ENCODE results near the gene FUT1. TPM values are rescaled to one million over a fixed set of nuclear protein-coding genes. Genes with fewer than 3 reads are reported as not detected.

The FUT1 gene
- total RNA-seq, 1 donor from 2014 or later: 5.7 TPM

DNA sequence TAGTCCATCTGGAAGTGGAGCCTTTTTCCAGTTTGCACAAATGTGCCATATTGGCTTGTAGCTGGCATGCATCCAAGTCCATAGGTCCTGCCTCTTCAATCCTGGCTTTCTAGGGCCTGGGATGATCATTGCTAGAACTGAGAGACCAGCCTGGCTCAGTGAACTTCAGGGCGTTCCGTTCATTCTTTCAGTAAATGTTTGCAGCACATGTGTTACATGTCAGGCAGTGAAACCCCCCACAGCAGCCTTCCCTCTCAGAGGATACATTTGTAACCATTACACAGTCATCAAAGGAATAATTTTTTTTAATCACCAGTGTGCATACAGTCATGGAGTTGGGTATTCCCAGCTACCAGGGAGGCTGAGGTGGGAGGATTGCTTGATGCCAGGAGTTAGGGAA is 47.0 kb downstream of the FUT1 start:
- Mint-ChIP-seq H3K9me3 (ENCODE audit: unreplicated experiment) (no peaks in the 10 kb centered on the region), H3K27ac (ENCODE audit: unreplicated experiment) (no peak overlapping the region), H3K36me3 (ENCODE audit: low read depth, unreplicated experiment) (peaks cover 8% of the 10 kb centered on the region), H3K4me3 (ENCODE audit: unreplicated experiment) (no peak overlapping the region), H3K4me1 (ENCODE audit: unreplicated experiment) (no peaks in the 10 kb centered on the region), H3K27me3 (ENCODE audit: unreplicated experiment) (peaks cover 6% of the 10 kb centered on the region)
- TF ChIP-seq, protein P1, sequence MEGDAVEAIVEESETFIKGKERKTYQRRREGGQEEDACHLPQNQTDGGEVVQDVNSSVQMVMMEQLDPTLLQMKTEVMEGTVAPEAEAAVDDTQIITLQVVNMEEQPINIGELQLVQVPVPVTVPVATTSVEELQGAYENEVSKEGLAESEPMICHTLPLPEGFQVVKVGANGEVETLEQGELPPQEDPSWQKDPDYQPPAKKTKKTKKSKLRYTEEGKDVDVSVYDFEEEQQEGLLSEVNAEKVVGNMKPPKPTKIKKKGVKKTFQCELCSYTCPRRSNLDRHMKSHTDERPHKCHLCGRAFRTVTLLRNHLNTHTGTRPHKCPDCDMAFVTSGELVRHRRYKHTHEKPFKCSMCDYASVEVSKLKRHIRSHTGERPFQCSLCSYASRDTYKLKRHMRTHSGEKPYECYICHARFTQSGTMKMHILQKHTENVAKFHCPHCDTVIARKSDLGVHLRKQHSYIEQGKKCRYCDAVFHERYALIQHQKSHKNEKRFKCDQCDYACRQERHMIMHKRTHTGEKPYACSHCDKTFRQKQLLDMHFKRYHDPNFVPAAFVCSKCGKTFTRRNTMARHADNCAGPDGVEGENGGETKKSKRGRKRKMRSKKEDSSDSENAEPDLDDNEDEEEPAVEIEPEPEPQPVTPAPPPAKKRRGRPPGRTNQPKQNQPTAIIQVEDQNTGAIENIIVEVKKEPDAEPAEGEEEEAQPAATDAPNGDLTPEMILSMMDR (IDR thresholded peaks at IDR 0.05; ENCODE audit: unreplicated experiment): no peak
- DNase-seq (ENCODE audit: low spot score): no peak

DNA sequence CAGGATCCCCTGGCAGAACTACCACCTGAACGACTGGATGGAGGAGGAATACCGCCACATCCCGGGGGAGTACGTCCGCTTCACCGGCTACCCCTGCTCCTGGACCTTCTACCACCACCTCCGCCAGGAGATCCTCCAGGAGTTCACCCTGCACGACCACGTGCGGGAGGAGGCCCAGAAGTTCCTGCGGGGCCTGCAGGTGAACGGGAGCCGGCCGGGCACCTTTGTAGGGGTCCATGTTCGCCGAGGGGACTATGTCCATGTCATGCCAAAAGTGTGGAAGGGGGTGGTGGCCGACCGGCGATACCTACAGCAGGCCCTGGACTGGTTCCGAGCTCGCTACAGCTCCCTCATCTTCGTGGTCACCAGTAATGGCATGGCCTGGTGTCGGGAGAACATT is 49.1 kb downstream of the FUT1 start:
- H3K27ac Mint-ChIP-seq (ENCODE audit: unreplicated experiment): no peak overlapping the region
- H3K27me3 Mint-ChIP-seq (ENCODE audit: unreplicated experiment): peaks cover 5% of the 10 kb centered on the region
- no peaks in the 10 kb centered on the region for H3K9me3 Mint-ChIP-seq (ENCODE audit: unreplicated experiment)
- no peak for DNase-seq (ENCODE audit: low spot score)
- H3K4me1 Mint-ChIP-seq (ENCODE audit: unreplicated experiment): peaks cover 4% of the 10 kb centered on the region
- peaks cover 8% of the 10 kb centered on the region for H3K36me3 Mint-ChIP-seq (ENCODE audit: low read depth, unreplicated experiment)
- H3K4me3 Mint-ChIP-seq (ENCODE audit: unreplicated experiment): no peak overlapping the region
- TF ChIP-seq, protein P1 (IDR thresholded peaks at IDR 0.05; ENCODE audit: unreplicated experiment): no peak

DNA sequence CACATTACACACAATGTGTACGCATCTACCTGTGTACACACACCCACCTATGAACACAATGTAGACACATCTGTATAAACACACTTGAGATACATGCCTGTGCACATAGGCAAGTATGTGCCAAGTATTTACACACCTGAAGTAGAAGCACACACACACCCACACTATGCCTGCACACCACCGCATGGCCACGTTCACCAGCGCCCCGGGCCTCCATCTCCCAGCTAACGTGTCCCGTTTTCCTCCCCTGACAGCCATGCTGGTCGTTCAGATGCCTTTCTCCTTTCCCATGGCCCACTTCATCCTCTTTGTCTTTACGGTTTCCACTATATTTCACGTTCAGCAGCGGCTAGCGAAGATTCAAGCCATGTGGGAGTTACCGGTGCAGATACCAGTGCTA is 49.7 kb downstream of the FUT1 start:
- H3K36me3 Mint-ChIP-seq (ENCODE audit: low read depth, unreplicated experiment): peaks cover 8% of the 10 kb centered on the region
- peaks cover 4% of the 10 kb centered on the region for H3K27me3 Mint-ChIP-seq (ENCODE audit: unreplicated experiment)
- TF ChIP-seq, protein P1 (IDR thresholded peaks at IDR 0.05; ENCODE audit: unreplicated experiment): no peak
- peaks cover 8% of the 10 kb centered on the region for H3K4me1 Mint-ChIP-seq (ENCODE audit: unreplicated experiment)
- H3K9me3 Mint-ChIP-seq (ENCODE audit: unreplicated experiment): no peaks in the 10 kb centered on the region
- no peak for DNase-seq (ENCODE audit: low spot score)
- H3K4me3 Mint-ChIP-seq (ENCODE audit: unreplicated experiment): peak overlapping the region; percentile 11
- no peak overlapping the region for H3K27ac Mint-ChIP-seq (ENCODE audit: unreplicated experiment)

DNA sequence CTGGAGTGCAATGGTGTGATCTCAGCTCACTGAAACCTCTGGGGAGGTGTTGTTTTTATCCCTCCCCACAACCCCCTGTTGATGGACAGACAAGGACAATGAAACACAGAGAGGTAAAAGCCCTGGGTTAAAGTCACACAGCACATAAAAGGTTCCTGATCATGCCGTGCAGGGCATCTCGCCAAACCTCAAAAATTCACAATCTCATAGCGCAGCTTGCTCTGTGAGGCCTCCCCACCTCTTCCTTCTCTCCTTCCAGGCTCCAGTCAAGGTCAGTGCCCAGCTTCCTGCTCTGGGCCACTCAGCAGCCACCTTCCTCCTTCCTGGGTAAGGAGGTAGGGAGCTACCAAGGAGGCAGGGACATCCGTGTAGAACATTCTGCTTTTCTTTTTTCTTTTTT is 54.4 kb downstream of the FUT1 start:
- peaks cover 13% of the 10 kb centered on the region for H3K4me1 Mint-ChIP-seq (ENCODE audit: unreplicated experiment)
- TF ChIP-seq, protein P1 (IDR thresholded peaks at IDR 0.05; ENCODE audit: unreplicated experiment): no peak
- H3K9me3 Mint-ChIP-seq (ENCODE audit: unreplicated experiment): no peaks in the 10 kb centered on the region
- peak overlapping the region; percentile 30 for H3K27ac Mint-ChIP-seq (ENCODE audit: unreplicated experiment)
- peaks cover 8% of the 10 kb centered on the region for H3K36me3 Mint-ChIP-seq (ENCODE audit: low read depth, unreplicated experiment)
- no peak for DNase-seq (ENCODE audit: low spot score)
- H3K4me3 Mint-ChIP-seq (ENCODE audit: unreplicated experiment): peak overlapping the region; percentile 62
- peaks cover 8% of the 10 kb centered on the region for H3K27me3 Mint-ChIP-seq (ENCODE audit: unreplicated experiment)

Other genes with a start within 250 kb of the FUT1 start
- gene LMTK3, start 240.8 kb downstream of the FUT1 start, total RNA-seq (ENCODE audit: unreplicated experiment): 3.0 TPM
- gene SULT2B1, start 200.5 kb downstream of the FUT1 start, total RNA-seq (ENCODE audit: unreplicated experiment): 0.62 TPM
- not detected for gene SPACA4, start 145.9 kb downstream of the FUT1 start, total RNA-seq (ENCODE audit: unreplicated experiment)
- 0.64 TPM for gene FAM83E, start 137.6 kb downstream of the FUT1 start, total RNA-seq (ENCODE audit: unreplicated experiment)
- 1,683 TPM for gene RPL18, start 133.5 kb downstream of the FUT1 start, total RNA-seq (ENCODE audit: unreplicated experiment)
- 24.7 TPM for gene SPHK2, start 133.1 kb downstream of the FUT1 start, total RNA-seq (ENCODE audit: unreplicated experiment)
- 4.3 TPM for gene DBP, start 115.3 kb downstream of the FUT1 start, total RNA-seq (ENCODE audit: unreplicated experiment)
- 11.9 TPM for gene CA11, start 106.5 kb downstream of the FUT1 start, total RNA-seq (ENCODE audit: unreplicated experiment)
- gene NTN5, start 79.6 kb downstream of the FUT1 start, total RNA-seq (ENCODE audit: unreplicated experiment): 0.21 TPM
- gene FUT2, start 56.7 kb downstream of the FUT1 start, total RNA-seq (ENCODE audit: unreplicated experiment): 1.5 TPM
- 1.5 TPM for gene MAMSTR, start 32.9 kb downstream of the FUT1 start, total RNA-seq (ENCODE audit: unreplicated experiment)
- 192 TPM for gene RASIP1, start 12.0 kb downstream of the FUT1 start, total RNA-seq (ENCODE audit: unreplicated experiment)
- 3.3 TPM for gene IZUMO1, start 5.7 kb downstream of the FUT1 start, total RNA-seq (ENCODE audit: unreplicated experiment)
- not detected for gene FGF21, start 2.9 kb upstream of the FUT1 start, total RNA-seq (ENCODE audit: unreplicated experiment)
- 35.0 TPM for gene BCAT2, start 58.4 kb upstream of the FUT1 start, total RNA-seq (ENCODE audit: unreplicated experiment)
- gene HSD17B14, start 83.8 kb upstream of the FUT1 start, total RNA-seq (ENCODE audit: unreplicated experiment): 65.6 TPM
- gene PLEKHA4, start 116.0 kb upstream of the FUT1 start, total RNA-seq (ENCODE audit: unreplicated experiment): 14.1 TPM
- gene PPP1R15A, start 119.8 kb upstream of the FUT1 start, total RNA-seq (ENCODE audit: unreplicated experiment): 65.8 TPM
- 4.3 TPM for gene TULP2, start 146.1 kb upstream of the FUT1 start, total RNA-seq (ENCODE audit: unreplicated experiment)
- 244 TPM for gene NUCB1, start 147.7 kb upstream of the FUT1 start, total RNA-seq (ENCODE audit: unreplicated experiment)
- gene DHDH, start 181.1 kb upstream of the FUT1 start, total RNA-seq (ENCODE audit: unreplicated experiment): 1.0 TPM
- 286 TPM for gene BAX, start 202.2 kb upstream of the FUT1 start, total RNA-seq (ENCODE audit: unreplicated experiment)
- gene FTL, start 212.7 kb upstream of the FUT1 start, total RNA-seq (ENCODE audit: unreplicated experiment): 1,109 TPM
- gene GYS1, start 240.7 kb upstream of the FUT1 start, total RNA-seq (ENCODE audit: unreplicated experiment): 45.7 TPM
- gene RUVBL2, start 241.2 kb upstream of the FUT1 start, total RNA-seq (ENCODE audit: unreplicated experiment): 80.6 TPM

All from endothelial cell (in vitro differentiated cells).